K562 (cell line): ENCODE results near the gene IGLON5. TPM values are rescaled to one million over a fixed set of nuclear protein-coding genes. Genes with fewer than 3 reads are reported as not detected.
A peak's percentile ranks its signal among the peaks of the same experiment; 100 is the strongest.

Experiments
- ATF7 ChIP-seq: fragments of 450-650 bp; IDR thresholded peaks from 2 replicates; pipeline ENCODE4 v1.7.1; 2014; ENCODE audit warnings: mild to moderate bottlenecking, moderate library complexity
- CEBPG ChIP-seq, 3 experiments: fragments of 200-800 bp in 1 of 3; sonication (Bioruptor generic) in 1 of 3; sonication (generic) in 1 of 3; formaldehyde crosslinking in 1 of 3; IDR thresholded peaks in 2 of 3; conservative IDR thresholded peaks in 1 of 3; 2 replicates each; pipeline versions ENCODE4 v1.6.1 to v1.8.0; 2016 to 2022; ENCODE audit warnings: missing compliant biosample characterization in 2 of 3, missing genetic modification characterization in 2 of 3, mild to moderate bottlenecking in 1 of 3, missing genetic modification reagents in 1 of 3
- CREBBP ChIP-seq: IDR thresholded peaks from one replicate; pipeline ENCODE4 v1.6.1; 2012; ENCODE audit warnings: low read depth, mild to moderate bottlenecking, control low read depth, inconsistent platforms, low read length
- FOXA1 ChIP-seq: fragments of 450-650 bp; IDR thresholded peaks from 2 replicates; pipeline ENCODE4 v1.6.1; 2016; ENCODE audit warnings: mild to moderate bottlenecking, borderline replicate concordance
- GABPB1 ChIP-seq: sonication (generic); formaldehyde crosslinking; IDR thresholded peaks from 2 replicates; pipeline ENCODE4 v1.8.0; 2022; ENCODE audit warnings: mild to moderate bottlenecking, missing genetic modification reagents
- HNRNPL ChIP-seq: fragments of 200-400 bp; formaldehyde crosslinking; IDR thresholded peaks from 2 replicates; pipeline ENCODE4 v1.6.1; 2017; ENCODE audit warnings: low read depth, mild to moderate bottlenecking, low read length
- MECOM ChIP-seq: fragments of 250-450 bp; sonication (Bioruptor Pico); IDR thresholded peaks from 2 replicates; pipeline ENCODE4 v1.8.0; 2022; ENCODE audit warnings: inconsistent platforms
- NR1H2 ChIP-seq: sonication (generic); formaldehyde crosslinking; IDR thresholded peaks from 2 replicates; pipeline ENCODE4 v1.4.0; 2020; ENCODE audit warnings: mild to moderate bottlenecking, missing genetic modification reagents
- PHTF2 ChIP-seq: fragments of 250-450 bp; sonication (Bioruptor Pico); IDR thresholded peaks from 2 replicates; pipeline ENCODE4 v1.5.0; 2021; ENCODE audit warnings: mild to moderate bottlenecking
- POLR2H ChIP-seq: IDR thresholded peaks from 2 replicates; pipeline ENCODE4 v1.6.1; 2016; ENCODE audit warnings: missing genetic modification characterization, low read depth, mild to moderate bottlenecking, control low read depth, missing compliant biosample characterization, moderate library complexity
- PREB ChIP-seq: sonication (generic); formaldehyde crosslinking; IDR thresholded peaks from 2 replicates; pipeline ENCODE4 v1.8.1; 2023; ENCODE audit warnings: mild to moderate bottlenecking, missing genetic modification reagents
- PRPF4 ChIP-seq: fragments of 200-400 bp; formaldehyde crosslinking; IDR thresholded peaks from one replicate; pipeline ENCODE4 v1.6.1; 2017; ENCODE audit warnings: low read length, low read depth, mild to moderate bottlenecking; ENCODE audit not compliant: insufficient read depth, poor library complexity, severe bottlenecking
- RBBP5 ChIP-seq: fragments of 200-600 bp; sonication (generic); IDR thresholded peaks from 2 replicates; pipeline ENCODE4 v1.6.1; 2012; ENCODE audit warnings: borderline replicate concordance, mild to moderate bottlenecking, low read length, control low read depth, inconsistent platforms; ENCODE audit not compliant: insufficient read depth, poor library complexity, severe bottlenecking
- RUNX1 ChIP-seq: sonication (generic); IDR thresholded peaks from 2 replicates; pipeline ENCODE4 v1.6.1; 2016; ENCODE audit warnings: antibody characterized with exemption, low read depth
- SMAD1 ChIP-seq: fragments of 150-350 bp; IDR thresholded peaks from 2 replicates; pipeline ENCODE4 v1.6.1; 2014; ENCODE audit warnings: low read length, low read depth; ENCODE audit not compliant: partially characterized antibody
- TBP ChIP-seq: optimal IDR thresholded peaks from 2 replicates; pipeline ENCODE3; 2011; ENCODE audit warnings: low read depth, low read length, improper control_type of control experiment
- ZFX ChIP-seq: sonication (generic); formaldehyde crosslinking; IDR thresholded peaks from 2 replicates; pipeline ENCODE4 v1.8.0; 2022; ENCODE audit warnings: mild to moderate bottlenecking, missing genetic modification reagents, moderate library complexity
- ZNF12 ChIP-seq: sonication (generic); formaldehyde crosslinking; IDR thresholded peaks from 2 replicates; pipeline ENCODE4 v1.4.0; 2020; ENCODE audit warnings: mild to moderate bottlenecking, missing genetic modification reagents
- ZNF140 ChIP-seq: fragments of 250-450 bp; sonication (Bioruptor Pico); IDR thresholded peaks from 2 replicates; pipeline ENCODE4 v1.8.0; 2021; ENCODE audit warnings: moderate library complexity, mild to moderate bottlenecking, inconsistent platforms
- ZNF224 ChIP-seq: sonication (generic); formaldehyde crosslinking; IDR thresholded peaks from 2 replicates; pipeline ENCODE4 v1.8.0; 2022; ENCODE audit warnings: mild to moderate bottlenecking, missing genetic modification reagents
- ZNF655 ChIP-seq: fragments of 250-450 bp; sonication (Bioruptor Pico); IDR thresholded peaks from 2 replicates; pipeline ENCODE4 v1.5.0; 2021
- polyA plus RNA-seq, 8 experiments: library from polyadenylated mRNA; depleted of rRNA in 4 of 8; stranded (reverse) in 5 of 8; unstranded in 3 of 8; fragments of >200 nt; fragmentation: Nextera tagmentation in 2 of 8; fragmentation: Illumina TruSeq in 1 of 8; extraction: Ambion mirVana in 2 of 8; extraction: Trizol in 1 of 8; gene quantifications; 2 replicates each; pipeline versions ENCODE4 v1.2.1 to v1.2.3, GENCODE V29; 2011 to 2014; ENCODE audit warnings: inconsistent platforms in 1 of 8, missing spikeins in 1 of 8
- total RNA-seq, 7 experiments: library from RNA; depleted of rRNA in 6 of 7; stranded (reverse); fragments of >200 nt in 6 of 7; fragmentation: Illumina TruSeq in 2 of 7; extraction: Trizol in 2 of 7; gene quantifications; 2 replicates each; pipeline versions ENCODE4 v1.2.1 to v1.2.3, GENCODE V29; 2011 to 2021; ENCODE audit warnings: low replicate concordance in 1 of 7
- TF ChIP-seq, protein P1 (sequence below): sonication (generic); formaldehyde crosslinking; IDR thresholded peaks from 2 replicates; pipeline ENCODE4 v1.5.0; 2020; ENCODE audit warnings: missing genetic modification reagents
- TF ChIP-seq, protein P2 (sequence below), 2 experiments: fragments of 450-650 bp in 1 of 2; sonication (generic) in 1 of 2; formaldehyde crosslinking in 1 of 2; IDR thresholded peaks in 1 of 2; conservative IDR thresholded peaks in 1 of 2; 2 replicates each; pipeline versions ENCODE4 v1.6.1 to v1.8.1; 2016 to 2023; ENCODE audit warnings: mild to moderate bottlenecking in 2 of 2, moderate library complexity in 2 of 2, inconsistent platforms in 1 of 2, missing genetic modification reagents in 1 of 2

IGLON5 gene
- total and polyA plus RNA-seq, 9 of the 15 experiments (the other 6 are each of a cell fraction or from before 2014, with no cell fraction given): 0.03 to 0.22 (median 0.14) TPM; not detected in 2

DNA sequence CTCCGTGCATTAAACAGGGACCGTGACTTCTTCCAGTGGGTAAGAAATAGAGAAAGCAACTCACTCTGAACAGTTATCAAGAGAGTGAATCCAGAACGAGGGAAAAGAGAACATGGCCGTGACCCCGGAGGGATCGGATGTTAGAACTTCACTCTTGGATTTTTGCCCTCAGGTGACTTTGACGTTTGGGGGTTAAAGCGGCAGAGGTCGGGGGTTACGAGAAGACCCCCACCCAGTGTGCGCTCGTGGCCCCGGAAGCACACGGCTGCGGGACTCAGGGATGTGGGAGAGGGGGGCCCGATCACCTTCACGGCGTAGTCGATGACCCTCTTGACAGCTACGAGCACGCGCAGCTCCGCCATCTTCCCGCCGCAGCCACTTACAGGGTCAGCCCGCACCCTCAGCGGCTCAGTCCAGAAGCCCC is 54.5 kb downstream of the IGLON5 start, which contains the start of gene ETFB (continued):
- no peak for TF ChIP-seq HNRNPL
- TF ChIP-seq RUNX1: no peak
- TF ChIP-seq, protein P1, sequence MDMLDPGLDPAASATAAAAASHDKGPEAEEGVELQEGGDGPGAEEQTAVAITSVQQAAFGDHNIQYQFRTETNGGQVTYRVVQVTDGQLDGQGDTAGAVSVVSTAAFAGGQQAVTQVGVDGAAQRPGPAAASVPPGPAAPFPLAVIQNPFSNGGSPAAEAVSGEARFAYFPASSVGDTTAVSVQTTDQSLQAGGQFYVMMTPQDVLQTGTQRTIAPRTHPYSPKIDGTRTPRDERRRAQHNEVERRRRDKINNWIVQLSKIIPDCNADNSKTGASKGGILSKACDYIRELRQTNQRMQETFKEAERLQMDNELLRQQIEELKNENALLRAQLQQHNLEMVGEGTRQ: no peak
- TF ChIP-seq MECOM (CRISPR knock-in tag): no peak
- TF ChIP-seq POLR2H: peak; percentile 76; the same call in 1 of the 2 replicates
- no peak for TF ChIP-seq PRPF4
- TF ChIP-seq SMAD1: peak; percentile 31
- no peak for TF ChIP-seq ZNF12 (CRISPR knock-in tag)
- TF ChIP-seq ATF7: no peak
- no peak for TF ChIP-seq ZNF224
- no peak for TF ChIP-seq ZNF655
- TF ChIP-seq ZFX (CRISPR knock-in tag): peak; percentile 54
- TF ChIP-seq, protein P2, sequence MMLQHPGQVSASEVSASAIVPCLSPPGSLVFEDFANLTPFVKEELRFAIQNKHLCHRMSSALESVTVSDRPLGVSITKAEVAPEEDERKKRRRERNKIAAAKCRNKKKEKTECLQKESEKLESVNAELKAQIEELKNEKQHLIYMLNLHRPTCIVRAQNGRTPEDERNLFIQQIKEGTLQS (IDR thresholded peaks at IDR 0.05): no peak
- TF ChIP-seq, protein P2 (CRISPR knock-in tag; conservative IDR thresholded peaks at IDR 0.05): no peak
- peak; percentile 55 for TF ChIP-seq RBBP5
- no peak for TF ChIP-seq NR1H2 (CRISPR knock-in tag)
- TF ChIP-seq PREB (CRISPR knock-in tag): no peak
- no peak for TF ChIP-seq PHTF2 (CRISPR knock-in tag)
- no peak for TF ChIP-seq TBP
- 0 out of 2 replicates have a peak, but pooled peaks have one; percentile 5 for TF ChIP-seq CEBPG (CRISPR knock-in tag; IDR thresholded peaks at IDR 0.05)
- TF ChIP-seq CEBPG (tag; conservative IDR thresholded peaks at IDR 0.05 in 1 of 2, IDR thresholded peaks at IDR 0.05 in 1 of 2): no peak
- no peak for TF ChIP-seq FOXA1
- TF ChIP-seq CREBBP: no peak
- no peak for TF ChIP-seq ZNF140 (CRISPR knock-in tag)
- 0 out of 2 replicates have a peak, but pooled peaks have one; percentile 62 for TF ChIP-seq GABPB1 (CRISPR knock-in tag)
